SJCRH30 (cell line): ENCODE data around the gene LYZL4. TPM values are rescaled to one million over a fixed set of nuclear protein-coding genes. Genes with fewer than 3 reads are reported as not detected.

Experiments
- DNase-seq, 2 experiments: peaks; one replicate each; pipeline ENCODE4 v3.0.0-alpha.2; 2015 to 2020
- H3K27ac ChIP-seq: fragments of 250-450 bp; sonication (Bioruptor Pico); 2 replicates; pipeline ENCODE4 v1.5.1; 2020; ENCODE audit warnings: mild to moderate bottlenecking, moderate library complexity
- H3K27me3 ChIP-seq: fragments of 250-450 bp; sonication (Bioruptor Pico); 2 replicates; pipeline ENCODE4 v1.5.1; 2020; ENCODE audit warnings: mild to moderate bottlenecking, moderate library complexity
- H3K36me3 ChIP-seq: fragments of 250-450 bp; sonication (Bioruptor Pico); 2 replicates; pipeline ENCODE4 v1.5.1; 2020; ENCODE audit warnings: mild to moderate bottlenecking, moderate library complexity
- H3K4me1 ChIP-seq: fragments of 250-450 bp; sonication (Bioruptor Pico); 2 replicates; pipeline ENCODE4 v1.5.1; 2020; ENCODE audit warnings: mild to moderate bottlenecking, moderate library complexity
- H3K4me3 ChIP-seq: fragments of 250-450 bp; sonication (Bioruptor Pico); 2 replicates; pipeline ENCODE4 v1.5.1; 2020; ENCODE audit warnings: mild to moderate bottlenecking, moderate library complexity
- H3K9me3 ChIP-seq: fragments of 250-450 bp; sonication (Bioruptor Pico); replicated peaks from 2 replicates; pipeline ENCODE4 v1.5.1; 2020; ENCODE audit warnings: mild to moderate bottlenecking, moderate library complexity
- total RNA-seq: library from RNA; depleted of rRNA; stranded (reverse); fragments of >200 nt; shearing (Covaris generic); gene quantifications from 2 replicates; pipeline ENCODE4 v1.2.3, GENCODE V29; 2014

LYZL4 gene
- total RNA-seq, 1 experiment from 2014 or later, result not detected

- no peaks in the 10 kb centered on the region for H3K9me3 ChIP-seq
- H3K4me3 ChIP-seq, result no peak overlapping the region
- H3K4me1 ChIP-seq, result no peaks in the 10 kb centered on the region
- no peaks in the 10 kb centered on the region for H3K36me3 ChIP-seq
- no peak for DNase-seq
- H3K27ac ChIP-seq, result no peak overlapping the region
- no peaks in the 10 kb centered on the region for H3K27me3 ChIP-seq
Measured at GRCh38 chr3:42438758-42439157, 28.3 kb upstream of the LYZL4 start.

GRCh38 chr3:42438193-42438592, 27.8 kb upstream of the LYZL4 start:
- no peak overlapping the region for H3K27ac ChIP-seq
- H3K9me3 ChIP-seq, result no peaks in the 10 kb centered on the region
- H3K36me3 ChIP-seq, result no peaks in the 10 kb centered on the region
- no peak for DNase-seq
- H3K27me3 ChIP-seq, result no peaks in the 10 kb centered on the region
- H3K4me1 ChIP-seq, result no peaks in the 10 kb centered on the region
- no peak overlapping the region for H3K4me3 ChIP-seq

GRCh38 chr3:42434777-42435380, 24.5 kb upstream of the LYZL4 start:
- Histone ChIP-seq H3K27ac (no peak overlapping the region), H3K4me3 (no peak overlapping the region), H3K9me3 (no peaks in the 10 kb centered on the region), H3K27me3 (no peaks in the 10 kb centered on the region), H3K4me1 (no peaks in the 10 kb centered on the region), H3K36me3 (no peaks in the 10 kb centered on the region)
- no peak for DNase-seq

- Histone ChIP-seq H3K9me3 (no peaks in the 10 kb centered on the region), H3K27me3 (no peaks in the 10 kb centered on the region), H3K36me3 (no peaks in the 10 kb centered on the region), H3K27ac (no peak overlapping the region), H3K4me3 (no peak overlapping the region), H3K4me1 (no peaks in the 10 kb centered on the region)
- no peak for DNase-seq
Measured at GRCh38 chr3:42432485-42432884, 22.1 kb upstream of the LYZL4 start.

- Histone ChIP-seq H3K4me1 (no peaks in the 10 kb centered on the region), H3K4me3 (no peak overlapping the region), H3K9me3 (no peaks in the 10 kb centered on the region), H3K27ac (no peak overlapping the region), H3K36me3 (no peaks in the 10 kb centered on the region), H3K27me3 (no peaks in the 10 kb centered on the region)
- DNase-seq, result no peak
Measured at GRCh38 chr3:42430781-42431532, 20.5 kb upstream of the LYZL4 start.

GRCh38 chr3:42428830-42429229, 18.4 kb upstream of the LYZL4 start:
- no peak for DNase-seq
- Histone ChIP-seq H3K4me3 (no peak overlapping the region), H3K27me3 (no peaks in the 10 kb centered on the region), H3K27ac (no peak overlapping the region), H3K4me1 (no peaks in the 10 kb centered on the region), H3K9me3 (no peaks in the 10 kb centered on the region), H3K36me3 (no peaks in the 10 kb centered on the region)

- no peak overlapping the region for H3K27ac ChIP-seq
- no peaks in the 10 kb centered on the region for H3K4me1 ChIP-seq
- H3K36me3 ChIP-seq, result no peaks in the 10 kb centered on the region
- no peak overlapping the region for H3K4me3 ChIP-seq
- H3K27me3 ChIP-seq, result no peaks in the 10 kb centered on the region
- no peaks in the 10 kb centered on the region for H3K9me3 ChIP-seq
- DNase-seq, result no peak
Measured at GRCh38 chr3:42425736-42426407, 15.5 kb upstream of the LYZL4 start.

GRCh38 chr3:42424911-42425310, 14.5 kb upstream of the LYZL4 start:
- Histone ChIP-seq H3K27ac (no peak overlapping the region), H3K4me1 (no peaks in the 10 kb centered on the region), H3K36me3 (no peaks in the 10 kb centered on the region), H3K27me3 (no peaks in the 10 kb centered on the region), H3K4me3 (no peak overlapping the region), H3K9me3 (no peaks in the 10 kb centered on the region)
- DNase-seq, result no peak

GRCh38 chr3:42421818-42422796, 11.7 kb upstream of the LYZL4 start:
- no peaks in the 10 kb centered on the region for H3K27me3 ChIP-seq
- no peaks in the 10 kb centered on the region for H3K4me1 ChIP-seq
- no peak for DNase-seq
- no peak overlapping the region for H3K4me3 ChIP-seq
- no peak overlapping the region for H3K27ac ChIP-seq
- no peaks in the 10 kb centered on the region for H3K9me3 ChIP-seq
- H3K36me3 ChIP-seq, result no peaks in the 10 kb centered on the region

- DNase-seq, result no peak
- Histone ChIP-seq H3K4me3 (no peak overlapping the region), H3K9me3 (no peaks in the 10 kb centered on the region), H3K27me3 (no peaks in the 10 kb centered on the region), H3K4me1 (no peaks in the 10 kb centered on the region), H3K36me3 (no peaks in the 10 kb centered on the region), H3K27ac (no peak overlapping the region)
Measured at GRCh38 chr3:42419563-42419962, 9.2 kb upstream of the LYZL4 start.

- Histone ChIP-seq H3K4me3 (no peak overlapping the region), H3K4me1 (no peaks in the 10 kb centered on the region), H3K36me3 (no peaks in the 10 kb centered on the region), H3K27ac (no peak overlapping the region), H3K27me3 (no peaks in the 10 kb centered on the region), H3K9me3 (no peaks in the 10 kb centered on the region)
- no peak for DNase-seq
Measured at GRCh38 chr3:42412526-42413155, 2.2 kb upstream of the LYZL4 start.

GRCh38 chr3:42411429-42411828, 1.0 kb upstream of the LYZL4 start:
- no peak overlapping the region for H3K4me3 ChIP-seq
- no peaks in the 10 kb centered on the region for H3K36me3 ChIP-seq
- no peaks in the 10 kb centered on the region for H3K27me3 ChIP-seq
- H3K9me3 ChIP-seq, result no peaks in the 10 kb centered on the region
- DNase-seq, result no peak
- no peaks in the 10 kb centered on the region for H3K4me1 ChIP-seq
- no peak overlapping the region for H3K27ac ChIP-seq

GRCh38 chr3:42408156-42408555, 2.3 kb downstream of the LYZL4 start:
- H3K4me1 ChIP-seq, result no peaks in the 10 kb centered on the region
- no peaks in the 10 kb centered on the region for H3K9me3 ChIP-seq
- no peaks in the 10 kb centered on the region for H3K36me3 ChIP-seq
- H3K4me3 ChIP-seq, result no peak overlapping the region
- no peak overlapping the region for H3K27ac ChIP-seq
- no peak for DNase-seq
- H3K27me3 ChIP-seq, result no peaks in the 10 kb centered on the region

GRCh38 chr3:42406727-42407450, 3.5 kb downstream of the LYZL4 start:
- no peak for DNase-seq
- Histone ChIP-seq H3K27ac (no peak overlapping the region), H3K36me3 (no peaks in the 10 kb centered on the region)

More at GRCh38 chr3:42406727-42407450, 3.5 kb downstream of the LYZL4 start:
- Histone ChIP-seq H3K9me3 (no peaks in the 10 kb centered on the region), H3K27me3 (no peaks in the 10 kb centered on the region), H3K4me1 (no peaks in the 10 kb centered on the region), H3K4me3 (no peak overlapping the region)
